Measurements from ENCODE around the gene CMSS1. TPM values are rescaled to one million over a fixed set of nuclear protein-coding genes. Genes with fewer than 3 reads are reported as not detected.
A peak's percentile ranks its signal among the peaks of the same experiment; 100 is the strongest.

Gene CMSS1
- total RNA-seq, 1 experiment from 2014 or later, result 77.8 TPM

- no peak for DNase-seq (ENCODE audit: extremely low read depth, low read depth)
Observed at GRCh38 chr3:99978221-99978620, 160.6 kb downstream of the CMSS1 start.

- no peak for DNase-seq (ENCODE audit: extremely low read depth, low read depth)
Observed at GRCh38 chr3:99980606-99981005, 162.9 kb downstream of the CMSS1 start.

GRCh38 chr3:99981138-99981537 lies 163.5 kb downstream of the CMSS1 start:
- DNase-seq (ENCODE audit: extremely low read depth, low read depth), result no peak

- DNase-seq (ENCODE audit: extremely low read depth, low read depth), result no peak
Observed at GRCh38 chr3:99982650-99983049, 165.0 kb downstream of the CMSS1 start.

- no peak for DNase-seq (ENCODE audit: extremely low read depth, low read depth)
Observed at GRCh38 chr3:99984139-99984538, 166.5 kb downstream of the CMSS1 start.

- DNase-seq (ENCODE audit: extremely low read depth, low read depth), result no peak
Observed at GRCh38 chr3:99984668-99985067, 167.0 kb downstream of the CMSS1 start.

- DNase-seq (ENCODE audit: extremely low read depth, low read depth), result no peak
Observed at GRCh38 chr3:99990179-99990578, 172.5 kb downstream of the CMSS1 start.

- no peak for DNase-seq (ENCODE audit: extremely low read depth, low read depth)
Observed at GRCh38 chr3:99997293-99997692, 179.6 kb downstream of the CMSS1 start.

- DNase-seq (ENCODE audit: extremely low read depth, low read depth), result no peak
Observed at GRCh38 chr3:99999536-99999935, 181.9 kb downstream of the CMSS1 start.

GRCh38 chr3:100001083-100001482 lies 183.4 kb downstream of the CMSS1 start:
- DNase-seq (ENCODE audit: extremely low read depth, low read depth), result no peak

GRCh38 chr3:100001526-100002270 lies 184.0 kb downstream of the CMSS1 start:
- no peak for DNase-seq (ENCODE audit: extremely low read depth, low read depth)

- peak; percentile 8 for DNase-seq (ENCODE audit: extremely low read depth, low read depth)
Observed at GRCh38 chr3:100002599-100003350, 185.1 kb downstream of the CMSS1 start.

- no peak for DNase-seq (ENCODE audit: extremely low read depth, low read depth)
Observed at GRCh38 chr3:100003609-100004503, 186.2 kb downstream of the CMSS1 start.

- DNase-seq (ENCODE audit: extremely low read depth, low read depth), result no peak
Observed at GRCh38 chr3:100004931-100005330, 187.3 kb downstream of the CMSS1 start.

GRCh38 chr3:100005665-100006393 lies 188.2 kb downstream of the CMSS1 start:
- DNase-seq (ENCODE audit: extremely low read depth, low read depth), result no peak

GRCh38 chr3:100006570-100007271 lies 189.1 kb downstream of the CMSS1 start:
- DNase-seq (ENCODE audit: extremely low read depth, low read depth), result no peak

GRCh38 chr3:100007313-100007712 lies 189.7 kb downstream of the CMSS1 start:
- no peak for DNase-seq (ENCODE audit: extremely low read depth, low read depth)

GRCh38 chr3:100008081-100008698 lies 190.5 kb downstream of the CMSS1 start:
- no peak for DNase-seq (ENCODE audit: extremely low read depth, low read depth)
